ENCODE data around the gene GRK5. TPM values are rescaled to one million over a fixed set of nuclear protein-coding genes. Genes with fewer than 3 reads are reported as not detected.

The GRK5 gene
- total RNA-seq, 2 donors from 2014 or later: 3.4 to 4.9 TPM

DNA sequence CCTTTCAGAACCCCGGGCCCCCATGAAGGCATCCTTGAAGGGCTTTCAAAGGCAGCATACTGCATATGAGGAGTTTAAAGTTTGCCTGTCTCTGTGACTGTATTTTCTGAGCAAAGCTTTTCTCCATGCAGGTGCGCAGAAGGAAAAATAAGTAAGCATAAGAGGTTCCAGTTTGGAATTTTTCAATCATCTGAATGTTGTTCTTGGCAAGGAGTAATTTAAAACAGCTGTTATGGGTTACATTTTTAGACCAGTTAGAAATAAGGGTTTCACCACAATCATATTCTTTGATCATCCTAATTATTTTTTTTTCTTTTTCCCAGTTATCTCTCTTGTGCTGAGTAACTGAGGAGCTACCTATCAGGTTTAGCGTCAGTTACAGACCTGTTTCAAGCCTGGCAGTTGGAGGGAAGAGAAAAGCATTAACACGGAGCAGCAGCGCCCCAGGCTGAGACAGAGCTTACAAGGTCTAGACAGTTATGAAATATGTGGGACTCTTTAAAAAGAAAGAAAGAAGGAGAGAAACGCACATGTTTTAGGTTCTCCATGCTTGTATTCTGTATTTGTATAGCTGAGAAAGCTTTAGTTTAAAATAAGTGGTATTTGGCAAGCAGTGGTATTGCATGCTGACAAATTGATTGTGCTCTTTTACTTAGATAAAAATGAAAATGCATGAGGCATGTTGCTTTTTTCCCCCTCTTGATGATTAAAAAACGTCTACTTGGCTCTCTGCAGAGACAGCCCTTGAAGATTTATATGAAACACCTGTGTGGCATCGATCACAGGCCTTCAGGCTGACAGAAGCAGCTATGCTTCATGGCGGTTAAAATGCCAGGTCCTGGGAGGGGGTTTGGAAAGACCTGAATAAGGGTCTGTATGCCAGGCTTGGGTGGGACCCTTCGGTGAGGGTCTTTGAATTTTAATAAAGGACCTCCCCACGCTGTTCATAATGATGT lies 157.6 kb downstream of the GRK5 start:
- peak; percentile 36 to 52 (median 44) for DNase-seq
- 37 to 41% methylated on average over 11 of the region's 11 CpGs for WGBS, 2 donors
- H3K27ac ChIP-seq: no peak overlapping the region
- H3K36me3 ChIP-seq (replicated peaks in 1 of 2; ENCODE audit: insufficient read depth in 1 of 2, low read depth in 2 of 2): no peaks in the 10 kb centered on the region
- peak; percentile 34 for ATAC-seq
- H3K4me1 ChIP-seq: peaks cover 45% of the 10 kb centered on the region
- no peak overlapping the region for H3K4me3 ChIP-seq
- no peaks in the 10 kb centered on the region for H3K9me3 ChIP-seq
- TF ChIP-seq POLR2A (IDR thresholded peaks at IDR 0.05): no peak
- TF ChIP-seq, protein P1, sequence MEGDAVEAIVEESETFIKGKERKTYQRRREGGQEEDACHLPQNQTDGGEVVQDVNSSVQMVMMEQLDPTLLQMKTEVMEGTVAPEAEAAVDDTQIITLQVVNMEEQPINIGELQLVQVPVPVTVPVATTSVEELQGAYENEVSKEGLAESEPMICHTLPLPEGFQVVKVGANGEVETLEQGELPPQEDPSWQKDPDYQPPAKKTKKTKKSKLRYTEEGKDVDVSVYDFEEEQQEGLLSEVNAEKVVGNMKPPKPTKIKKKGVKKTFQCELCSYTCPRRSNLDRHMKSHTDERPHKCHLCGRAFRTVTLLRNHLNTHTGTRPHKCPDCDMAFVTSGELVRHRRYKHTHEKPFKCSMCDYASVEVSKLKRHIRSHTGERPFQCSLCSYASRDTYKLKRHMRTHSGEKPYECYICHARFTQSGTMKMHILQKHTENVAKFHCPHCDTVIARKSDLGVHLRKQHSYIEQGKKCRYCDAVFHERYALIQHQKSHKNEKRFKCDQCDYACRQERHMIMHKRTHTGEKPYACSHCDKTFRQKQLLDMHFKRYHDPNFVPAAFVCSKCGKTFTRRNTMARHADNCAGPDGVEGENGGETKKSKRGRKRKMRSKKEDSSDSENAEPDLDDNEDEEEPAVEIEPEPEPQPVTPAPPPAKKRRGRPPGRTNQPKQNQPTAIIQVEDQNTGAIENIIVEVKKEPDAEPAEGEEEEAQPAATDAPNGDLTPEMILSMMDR (IDR thresholded peaks at IDR 0.05): peak in 5 of 7 experiments; percentile 18 to 40 (median 34)
- no peaks in the 10 kb centered on the region for H3K27me3 ChIP-seq
- intact Hi-C loops (cut with DNase I): no loop called here

DNA sequence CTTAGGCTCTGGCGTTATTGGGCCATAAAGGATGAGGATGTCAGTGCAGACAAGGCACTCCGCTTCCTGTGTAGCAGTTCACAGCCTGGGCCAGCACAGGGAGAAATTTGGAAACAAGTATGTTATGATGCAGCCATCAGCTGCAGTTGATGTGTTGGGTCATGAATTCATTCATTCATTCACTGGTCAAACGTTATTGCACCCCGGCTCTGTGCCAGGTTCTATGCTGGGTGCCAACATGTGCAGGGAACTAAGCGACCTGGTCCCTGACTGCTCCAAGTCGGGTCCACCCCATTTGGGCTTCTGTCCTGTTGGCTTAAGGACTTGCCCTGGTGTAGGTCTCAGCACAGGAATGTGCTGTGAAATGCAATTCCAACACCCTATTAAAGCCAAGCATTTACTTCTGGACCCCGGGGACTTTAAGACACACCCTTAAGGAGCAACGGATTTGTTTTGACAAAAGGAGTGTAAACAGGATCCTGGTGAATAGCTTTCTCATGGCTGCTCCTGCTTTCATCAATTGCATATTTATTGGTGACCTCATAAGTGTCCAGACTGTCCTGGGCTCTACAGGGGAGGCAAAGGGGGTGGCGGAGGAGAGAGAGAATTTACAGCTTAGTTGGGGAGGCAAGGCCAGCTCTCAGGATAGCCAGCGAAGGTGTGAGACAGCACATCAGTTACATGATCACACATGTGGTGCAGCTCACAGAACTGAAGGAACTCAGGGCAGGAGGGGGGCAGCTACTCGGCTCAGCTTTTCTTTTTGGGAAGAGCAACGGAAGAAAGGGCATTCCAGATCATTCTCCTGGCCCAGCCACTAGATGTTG lies 158.6 kb downstream of the GRK5 start:
- TF ChIP-seq POLR2A (IDR thresholded peaks at IDR 0.05): no peak
- TF ChIP-seq, protein P1 (IDR thresholded peaks at IDR 0.05): no peak
- no peak overlapping the region for H3K27ac ChIP-seq
- intact Hi-C loops (cut with DNase I): no loop called here
- DNase-seq: no peak
- peak; percentile 30 for ATAC-seq
- H3K27me3 ChIP-seq: no peaks in the 10 kb centered on the region
- H3K4me1 ChIP-seq: peaks cover 48% of the 10 kb centered on the region
- WGBS, 2 donors: 87 to 91% methylated on average over 10 to 12 of the region's 12 CpGs
- no peaks in the 10 kb centered on the region for H3K9me3 ChIP-seq
- no peak overlapping the region for H3K4me3 ChIP-seq
- H3K36me3 ChIP-seq (replicated peaks in 1 of 2; ENCODE audit: insufficient read depth in 1 of 2, low read depth in 2 of 2): no peaks in the 10 kb centered on the region

DNA sequence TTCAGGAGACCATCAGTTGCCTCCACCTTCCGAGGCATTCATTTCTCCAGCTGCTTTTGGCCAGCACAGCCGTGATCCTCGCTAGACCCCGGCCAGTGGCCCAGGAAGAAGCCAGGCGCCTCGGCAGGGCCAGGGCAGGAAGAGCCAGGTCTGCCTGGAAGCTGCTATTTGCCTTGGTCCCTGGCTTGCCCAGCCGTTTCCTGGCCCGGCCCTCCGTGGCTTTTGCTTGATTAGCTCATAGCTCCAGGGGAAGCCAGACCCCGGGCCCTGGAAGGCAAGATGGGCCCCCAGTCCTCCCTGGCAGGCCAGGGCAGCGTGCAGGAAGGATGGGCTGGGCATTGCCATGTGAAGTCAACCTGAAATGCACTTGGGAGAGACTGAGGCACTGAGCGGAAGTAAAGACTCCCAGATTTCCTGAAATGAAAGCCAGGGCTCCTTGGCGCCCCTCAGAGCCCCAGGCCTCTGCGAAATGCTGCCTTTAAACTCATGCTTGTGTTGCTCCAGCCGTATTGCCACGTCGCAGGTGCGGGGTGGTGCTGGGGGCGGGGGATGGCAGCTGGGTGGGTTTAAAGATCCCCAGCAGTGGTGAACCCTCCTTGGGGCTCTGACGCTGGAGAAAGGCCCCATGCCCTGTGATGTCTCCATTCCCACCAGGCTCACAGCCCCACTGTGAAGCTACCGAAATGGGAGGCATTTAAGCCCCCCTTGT lies 160.6 kb downstream of the GRK5 start:
- DNase-seq (no peak), ATAC-seq (no peak)
- Histone ChIP-seq H3K27ac (no peak overlapping the region), H3K9me3 (no peaks in the 10 kb centered on the region), H3K4me1 (peaks cover 36% of the 10 kb centered on the region), H3K36me3 (replicated peaks in 1 of 2; ENCODE audit: insufficient read depth in 1 of 2, low read depth in 2 of 2) (no peaks in the 10 kb centered on the region), H3K27me3 (no peaks in the 10 kb centered on the region), H3K4me3 (no peak overlapping the region)
- WGBS, 2 donors: 87 to 90% methylated on average over 15 to 21 of the region's 21 CpGs
- intact Hi-C loops (cut with DNase I): no loop called here
- no peak for TF ChIP-seq POLR2A (IDR thresholded peaks at IDR 0.05)
- TF ChIP-seq, protein P1 (IDR thresholded peaks at IDR 0.05): no peak

DNA sequence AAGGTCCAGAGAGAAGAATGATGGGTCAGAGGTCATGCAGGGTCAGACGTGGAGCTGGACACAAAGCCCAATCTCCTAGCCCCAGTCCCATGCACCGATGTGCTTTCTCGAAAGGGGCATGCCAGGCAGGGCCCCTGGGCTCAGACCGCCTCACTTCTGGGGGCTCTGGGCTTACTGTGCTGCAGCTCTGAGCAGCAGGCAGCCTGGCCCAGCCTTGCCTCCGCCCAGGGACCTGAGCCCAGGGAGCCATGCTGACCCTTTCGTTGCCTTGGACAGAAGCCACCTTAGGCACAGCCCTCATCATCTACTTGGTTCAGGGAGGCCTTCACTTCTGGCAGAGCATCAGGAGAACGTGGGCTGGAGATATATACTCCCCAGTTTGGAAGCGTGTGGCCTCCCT lies 161.2 kb downstream of the GRK5 start:
- TF ChIP-seq, protein P1 (IDR thresholded peaks at IDR 0.05): no peak
- no peak for TF ChIP-seq POLR2A (IDR thresholded peaks at IDR 0.05)
- DNase-seq (no peak), ATAC-seq (no peak)
- no peaks in the 10 kb centered on the region for H3K36me3 ChIP-seq (replicated peaks in 1 of 2; ENCODE audit: insufficient read depth in 1 of 2, low read depth in 2 of 2)
- peak overlapping the region in 1 of 4 donors; percentile 13 for H3K27ac ChIP-seq
- H3K27me3 ChIP-seq: no peaks in the 10 kb centered on the region
- peaks cover 36% of the 10 kb centered on the region for H3K4me1 ChIP-seq
- H3K9me3 ChIP-seq: no peaks in the 10 kb centered on the region
- H3K4me3 ChIP-seq: no peak overlapping the region
- 62 to 74% methylated on average over 8 of the region's 8 CpGs for WGBS, 2 donors
- intact Hi-C loops (cut with DNase I): no loop called here
